DMS114 treated with DMSO at 0.1 percent for 48 hours (cell line): Measurements from ENCODE around the gene BTG2.

Experiments
- DNase-seq: peaks from one replicate; lab custom pipeline; 2025; ENCODE audit not compliant: unreplicated experiment; lab: John Stamatoyannopoulos, UW

The BTG2 gene

GRCh38 chr1:203316626-203317093 is 11.3 kb downstream of the BTG2 start:
- DNase-seq = no peak

- DNase-seq = no peak
These were observed 12.3 kb downstream of the BTG2 start for GRCh38 chr1:203317429-203318228.

GRCh38 chr1:203318229-203318517 is 12.9 kb downstream of the BTG2 start:
- DNase-seq = no peak

- no peak for DNase-seq
These were observed 15.4 kb downstream of the BTG2 start for GRCh38 chr1:203320591-203321272.

GRCh38 chr1:203321273-203322052 is 16.1 kb downstream of the BTG2 start:
- DNase-seq = no peak

- no peak for DNase-seq
These were observed 17.3 kb downstream of the BTG2 start for GRCh38 chr1:203322500-203323179.

GRCh38 chr1:203323587-203323986 is 18.3 kb downstream of the BTG2 start:
- no peak for DNase-seq

- no peak for DNase-seq
These were observed 19.0 kb downstream of the BTG2 start for GRCh38 chr1:203324105-203325025.

- no peak for DNase-seq
These were observed 19.7 kb downstream of the BTG2 start for GRCh38 chr1:203325026-203325417.

- no peak for DNase-seq
These were observed 20.2 kb downstream of the BTG2 start for GRCh38 chr1:203325418-203326091.

GRCh38 chr1:203326830-203327683 is 21.7 kb downstream of the BTG2 start:
- DNase-seq = peak; percentile 78

GRCh38 chr1:203327684-203328457 is 22.6 kb downstream of the BTG2 start:
- DNase-seq = peak; percentile 50

GRCh38 chr1:203328714-203329122 is 23.4 kb downstream of the BTG2 start:
- no peak for DNase-seq

GRCh38 chr1:203331224-203331623 is 25.9 kb downstream of the BTG2 start:
- DNase-seq = no peak

- DNase-seq = no peak
These were observed 30.2 kb downstream of the BTG2 start for GRCh38 chr1:203335503-203335902.

- DNase-seq = no peak
These were observed 30.8 kb downstream of the BTG2 start for GRCh38 chr1:203336097-203336496.

GRCh38 chr1:203338335-203339036 is 33.2 kb downstream of the BTG2 start:
- DNase-seq = peak; percentile 42
